GM23338 (cell line): ENCODE measurements around the gene USP6NL. TPM values are rescaled to one million over a fixed set of nuclear protein-coding genes. Genes with fewer than 3 reads are reported as not detected.

Source experiments
- ATAC-seq: fragments of 200-7000 bp; cut with Tn5 transposase; 3 replicates; pipeline ENCODE4 v1.9.1; 2020
- DNase-seq: peaks from one replicate; pipeline ENCODE4 v3.0.0-alpha.2; 2015; ENCODE audit warnings: low spot score
- H2AFZ ChIP-seq: fragments of 200-600 bp; sonication (generic); 2 replicates; pipeline ENCODE4 v1.8.0; 2016; ENCODE audit warnings: antibody characterized with exemption, mild to moderate bottlenecking, moderate library complexity
- H3F3A ChIP-seq: fragments of 200-600 bp; sonication (generic); replicated peaks from 2 replicates; pipeline ENCODE4 v1.8.0; 2017; ENCODE audit warnings: antibody characterized with exemption, mixed run types, low read depth
- H3K27ac ChIP-seq: fragments of 200-600 bp; sonication (generic); 2 replicates; pipeline ENCODE4 v1.6.1; 2016; ENCODE audit warnings: low read depth
- H3K27me3 ChIP-seq: fragments of 200-600 bp; sonication (generic); 2 replicates; pipeline ENCODE4 v1.8.0; 2016; ENCODE audit warnings: mild to moderate bottlenecking, mixed run types, moderate library complexity; ENCODE audit not compliant: insufficient read depth
- H3K36me3 ChIP-seq: fragments of 200-600 bp; sonication (generic); 2 replicates; pipeline ENCODE4 v1.8.0; 2016; ENCODE audit warnings: mild to moderate bottlenecking; ENCODE audit not compliant: insufficient read depth
- H3K4me1 ChIP-seq: fragments of 200-600 bp; sonication (generic); 2 replicates; pipeline ENCODE4 v1.8.0; 2016; ENCODE audit warnings: mild to moderate bottlenecking, moderate library complexity; ENCODE audit not compliant: insufficient read depth
- H3K4me2 ChIP-seq: fragments of 200-600 bp; sonication (generic); 2 replicates; pipeline ENCODE4 v1.7.1; 2017; ENCODE audit warnings: mixed run types
- H3K4me3 ChIP-seq: fragments of 200-600 bp; sonication (generic); 2 replicates; pipeline ENCODE4 v1.6.1; 2016; ENCODE audit warnings: mixed run types
- H3K79me2 ChIP-seq: fragments of 200-600 bp; sonication (generic); replicated peaks from 2 replicates; pipeline ENCODE4 v1.8.0; 2017; ENCODE audit warnings: mild to moderate bottlenecking; ENCODE audit not compliant: insufficient read depth
- H3K9me2 ChIP-seq: fragments of 200-600 bp; sonication (generic); 2 replicates; pipeline ENCODE4 v1.8.0; 2017; ENCODE audit not compliant: insufficient read depth
- H4K20me1 ChIP-seq: fragments of 200-600 bp; sonication (generic); replicated peaks from 2 replicates; pipeline ENCODE4 v1.8.0; 2017; ENCODE audit warnings: mild to moderate bottlenecking; ENCODE audit not compliant: insufficient read depth
- H3K27ac Mint-ChIP-seq: 2 replicates; pipeline ENCODE4 v1.8.0; 2020; ENCODE audit warnings: inconsistent platforms, mild to moderate bottlenecking, moderate library complexity, mixed read lengths
- H3K27me3 Mint-ChIP-seq: 3 replicates; pipeline ENCODE4 v1.8.0; 2022; ENCODE audit warnings: low read depth, mild to moderate bottlenecking, moderate library complexity, mixed read lengths, inconsistent platforms; ENCODE audit not compliant: insufficient read depth, poor library complexity
- H3K36me3 Mint-ChIP-seq: 3 replicates; pipeline ENCODE4 v1.8.0; 2021; ENCODE audit warnings: low read depth, mild to moderate bottlenecking, inconsistent platforms, moderate library complexity, mixed read lengths
- H3K4me1 Mint-ChIP-seq: 3 replicates; pipeline ENCODE4 v1.8.0; 2020; ENCODE audit warnings: mild to moderate bottlenecking, inconsistent platforms, mixed read lengths
- H3K4me3 Mint-ChIP-seq: 3 replicates; pipeline ENCODE4 v1.8.0; 2021; ENCODE audit warnings: moderate library complexity, mild to moderate bottlenecking, inconsistent platforms, mixed read lengths
- H3K9me3 Mint-ChIP-seq: 3 replicates; pipeline ENCODE4 v1.8.0; 2020; ENCODE audit warnings: moderate library complexity, mild to moderate bottlenecking, inconsistent platforms, mixed read lengths
- CREB1 ChIP-seq: fragments of 250-450 bp; sonication (Bioruptor Pico); IDR thresholded peaks from 2 replicates; pipeline ENCODE4 v1.5.0; 2020; ENCODE audit warnings: low read depth, mild to moderate bottlenecking, moderate library complexity
- EZH2 ChIP-seq: fragments of 200-600 bp; sonication (generic); IDR thresholded peaks from one replicate; pipeline ENCODE4 v1.8.0; 2017; ENCODE audit warnings: antibody characterized with exemption, mild to moderate bottlenecking, low read depth; ENCODE audit not compliant: unreplicated experiment
- EZH2phosphoT487 ChIP-seq: fragments of 200-600 bp; sonication (generic); IDR thresholded peaks from one replicate; pipeline ENCODE4 v1.8.1; 2018; ENCODE audit warnings: antibody characterized with exemption; ENCODE audit not compliant: unreplicated experiment
- JUNB ChIP-seq: IDR thresholded peaks from one replicate; pipeline ENCODE4 v1.6.1; 2016; ENCODE audit warnings: antibody characterized with exemption; ENCODE audit not compliant: unreplicated experiment
- NANOG ChIP-seq: IDR thresholded peaks from 2 replicates; pipeline ENCODE4 v1.6.1; 2016; ENCODE audit warnings: antibody characterized with exemption, borderline replicate concordance
- POLR2AphosphoS5 ChIP-seq: IDR thresholded peaks from 2 replicates; pipeline ENCODE4 v1.6.1; 2016; ENCODE audit warnings: antibody characterized with exemption, low read depth
- STAT1 ChIP-seq: IDR thresholded peaks from one replicate; pipeline ENCODE4 v1.6.1; 2016; ENCODE audit warnings: antibody characterized with exemption; ENCODE audit not compliant: unreplicated experiment
- ZNF114 ChIP-seq: fragments of 250-450 bp; sonication (Bioruptor Pico); IDR thresholded peaks from 2 replicates; pipeline ENCODE4 v1.5.0; 2020; ENCODE audit warnings: mild to moderate bottlenecking, moderate library complexity
- ZNF331 ChIP-seq: fragments of 250-450 bp; sonication (Bioruptor Pico); IDR thresholded peaks from 2 replicates; pipeline ENCODE4 v1.5.0; 2020; ENCODE audit warnings: low read depth, mild to moderate bottlenecking, moderate library complexity
- polyA plus RNA-seq: library from polyadenylated mRNA; unstranded; fragments of >200 nt; fragmentation: Nextera tagmentation; extraction: Ambion mirVana; gene quantifications from 2 replicates; pipeline ENCODE4 v1.2.1, GENCODE V29; 2016
- total RNA-seq: library from RNA; depleted of rRNA; stranded (reverse); fragments of >200 nt; shearing (Covaris generic); gene quantifications from 2 replicates; pipeline ENCODE4 v1.2.3, GENCODE V29; 2014
- TF ChIP-seq, protein P1 (sequence below): IDR thresholded peaks from one replicate; pipeline ENCODE4 v1.6.1; 2018; ENCODE audit warnings: antibody characterized with exemption; ENCODE audit not compliant: unreplicated experiment
- TF ChIP-seq, protein P2 (sequence below): IDR thresholded peaks from 2 replicates; pipeline ENCODE4 v1.6.1; 2016; ENCODE audit warnings: antibody characterized with exemption

The USP6NL gene
- total and polyA plus RNA-seq, 2 experiments from 2014 or later: 8.1 to 29.7 TPM

GRCh38 chr10:11499425-11500071 lies 111.9 kb downstream of the USP6NL start:
- DNase-seq: no peak
- TF ChIP-seq ZNF114 (CRISPR knock-in tag) (no peak), EZH2 (no peak)
- H3K9me3 Mint-ChIP-seq: no peaks in the 10 kb centered on the region
- H2AFZ ChIP-seq: no peak overlapping the region
- H3K4me3 ChIP-seq: no peak overlapping the region
- H4K20me1 ChIP-seq: no peaks in the 10 kb centered on the region
- no peaks in the 10 kb centered on the region for H3K27me3 Mint-ChIP-seq
- no peaks in the 10 kb centered on the region for H3K79me2 ChIP-seq
- H3K4me1 ChIP-seq: no peaks in the 10 kb centered on the region; the same call in 1 of the 2 replicates
- ATAC-seq: no peak
- H3K9me2 ChIP-seq: no peaks in the 10 kb centered on the region
- no peak overlapping the region for H3K27ac Mint-ChIP-seq
- no peak overlapping the region for H3K27ac ChIP-seq
- H3K36me3 Mint-ChIP-seq: peaks cover 8% of the 10 kb centered on the region
- H3K36me3 ChIP-seq: no peaks in the 10 kb centered on the region
- peaks cover 8% of the 10 kb centered on the region for H3K4me1 Mint-ChIP-seq
- no peaks in the 10 kb centered on the region for H3K27me3 ChIP-seq
- H3K4me3 Mint-ChIP-seq: no peak overlapping the region
- H3K4me2 ChIP-seq: no peak overlapping the region
- no peaks in the 10 kb centered on the region for H3F3A ChIP-seq

- peaks cover 11% of the 10 kb centered on the region for H3K4me1 Mint-ChIP-seq
- TF ChIP-seq, protein P1, sequence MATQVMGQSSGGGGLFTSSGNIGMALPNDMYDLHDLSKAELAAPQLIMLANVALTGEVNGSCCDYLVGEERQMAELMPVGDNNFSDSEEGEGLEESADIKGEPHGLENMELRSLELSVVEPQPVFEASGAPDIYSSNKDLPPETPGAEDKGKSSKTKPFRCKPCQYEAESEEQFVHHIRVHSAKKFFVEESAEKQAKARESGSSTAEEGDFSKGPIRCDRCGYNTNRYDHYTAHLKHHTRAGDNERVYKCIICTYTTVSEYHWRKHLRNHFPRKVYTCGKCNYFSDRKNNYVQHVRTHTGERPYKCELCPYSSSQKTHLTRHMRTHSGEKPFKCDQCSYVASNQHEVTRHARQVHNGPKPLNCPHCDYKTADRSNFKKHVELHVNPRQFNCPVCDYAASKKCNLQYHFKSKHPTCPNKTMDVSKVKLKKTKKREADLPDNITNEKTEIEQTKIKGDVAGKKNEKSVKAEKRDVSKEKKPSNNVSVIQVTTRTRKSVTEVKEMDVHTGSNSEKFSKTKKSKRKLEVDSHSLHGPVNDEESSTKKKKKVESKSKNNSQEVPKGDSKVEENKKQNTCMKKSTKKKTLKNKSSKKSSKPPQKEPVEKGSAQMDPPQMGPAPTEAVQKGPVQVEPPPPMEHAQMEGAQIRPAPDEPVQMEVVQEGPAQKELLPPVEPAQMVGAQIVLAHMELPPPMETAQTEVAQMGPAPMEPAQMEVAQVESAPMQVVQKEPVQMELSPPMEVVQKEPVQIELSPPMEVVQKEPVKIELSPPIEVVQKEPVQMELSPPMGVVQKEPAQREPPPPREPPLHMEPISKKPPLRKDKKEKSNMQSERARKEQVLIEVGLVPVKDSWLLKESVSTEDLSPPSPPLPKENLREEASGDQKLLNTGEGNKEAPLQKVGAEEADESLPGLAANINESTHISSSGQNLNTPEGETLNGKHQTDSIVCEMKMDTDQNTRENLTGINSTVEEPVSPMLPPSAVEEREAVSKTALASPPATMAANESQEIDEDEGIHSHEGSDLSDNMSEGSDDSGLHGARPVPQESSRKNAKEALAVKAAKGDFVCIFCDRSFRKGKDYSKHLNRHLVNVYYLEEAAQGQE: no peak
- TF ChIP-seq POLR2AphosphoS5 (no peak), EZH2phosphoT487 (no peak), EZH2 (no peak), JUNB (no peak), ZNF114 (CRISPR knock-in tag) (no peak), STAT1 (no peak), ZNF331 (CRISPR knock-in tag) (no peak), NANOG (no peak), CREB1 (CRISPR knock-in tag) (no peak)
- TF ChIP-seq, protein P2, sequence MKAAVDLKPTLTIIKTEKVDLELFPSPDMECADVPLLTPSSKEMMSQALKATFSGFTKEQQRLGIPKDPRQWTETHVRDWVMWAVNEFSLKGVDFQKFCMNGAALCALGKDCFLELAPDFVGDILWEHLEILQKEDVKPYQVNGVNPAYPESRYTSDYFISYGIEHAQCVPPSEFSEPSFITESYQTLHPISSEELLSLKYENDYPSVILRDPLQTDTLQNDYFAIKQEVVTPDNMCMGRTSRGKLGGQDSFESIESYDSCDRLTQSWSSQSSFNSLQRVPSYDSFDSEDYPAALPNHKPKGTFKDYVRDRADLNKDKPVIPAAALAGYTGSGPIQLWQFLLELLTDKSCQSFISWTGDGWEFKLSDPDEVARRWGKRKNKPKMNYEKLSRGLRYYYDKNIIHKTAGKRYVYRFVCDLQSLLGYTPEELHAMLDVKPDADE: no peak
Measured at GRCh38 chr10:11498399-11498798, 113.1 kb downstream of the USP6NL start.

More at GRCh38 chr10:11498399-11498798, 113.1 kb downstream of the USP6NL start:
- H3K79me2 ChIP-seq: no peaks in the 10 kb centered on the region
- H3K9me2 ChIP-seq: no peaks in the 10 kb centered on the region
- H3K27ac ChIP-seq: 0 out of 2 replicates have a peak overlapping the region, but pooled peaks have one; percentile 8
- no peaks in the 10 kb centered on the region for H3F3A ChIP-seq
- H3K27me3 ChIP-seq: no peaks in the 10 kb centered on the region
- Mint-ChIP-seq H3K27me3 (no peaks in the 10 kb centered on the region), H3K27ac (no peak overlapping the region), H3K4me3 (no peak overlapping the region), H3K9me3 (no peaks in the 10 kb centered on the region; the same call in 2 of the 3 replicates), H3K36me3 (peaks cover 16% of the 10 kb centered on the region)
- no peak overlapping the region for H3K4me2 ChIP-seq
- H3K4me1 ChIP-seq: no peaks in the 10 kb centered on the region; the same call in 1 of the 2 replicates
- H3K4me3 ChIP-seq: no peak overlapping the region
- 0 out of 2 replicates have a peak, but pooled peaks cover 3% of the 10 kb centered on the region for H4K20me1 ChIP-seq
- H3K36me3 ChIP-seq: no peaks in the 10 kb centered on the region
- no peak for DNase-seq
- no peak for ATAC-seq
- H2AFZ ChIP-seq: no peak overlapping the region
